Measurements from ENCODE around the gene ZDHHC23.

Gene ZDHHC23

GRCh38 chr3:114011059-114011797 is 63.4 kb downstream of the ZDHHC23 start:
- no peak for DNase-seq
